ENCODE data around the gene HOXD12. TPM values are rescaled to one million over a fixed set of nuclear protein-coding genes. Genes with fewer than 3 reads are reported as not detected.

HOXD12 gene
- total RNA-seq, 6 experiments from 2014 or later = not detected

MicroRNAs encoded within 50 kb of the gene (microRNA counts, 767-probe panel; counts per million panel counts)
- microRNA hsa-miR-10b-5p = 237 counts per million

Small RNA genes lying within 50 kb of the gene (microRNA-seq; reads per million reads assigned to microRNA genes)
- gene MIR10B = 153 to 316 reads per million in 2 donors

Small RNA genes lying within 50 kb of the gene (small RNA-seq; reads per million reads assigned to genes)
- 2,584 to 4,957 reads per million in 2 experiments for gene MIR10B

Other genes starting within 250 kb of the HOXD12 start
- gene LNPK, start 97.5 kb upstream of the HOXD12 start, total RNA-seq = 10 to 100 TPM; 12.9 to 30.7 (median 22.2) TPM
- gene EVX2, start 15.8 kb upstream of the HOXD12 start, total RNA-seq = not detected
- not detected for gene HOXD13, start 7.1 kb upstream of the HOXD12 start, total RNA-seq
- gene HOXD11, start 7.5 kb downstream of the HOXD12 start, total RNA-seq = not detected
- gene HOXD10, start 17.0 kb downstream of the HOXD12 start, total RNA-seq = not detected
- under 1 TPM in 1 of 6 experiments, not detected in 5; 0.25 TPM for gene HOXD9, start 22.9 kb downstream of the HOXD12 start, total RNA-seq
- under 1 TPM in 1 of 6 experiments, not detected in 5; 0.74 TPM for gene HOXD8, start 29.9 kb downstream of the HOXD12 start, total RNA-seq
- gene HOXD4, start 51.8 kb downstream of the HOXD12 start, total RNA-seq = not detected
- gene HOXD3, start 57.5 kb downstream of the HOXD12 start, total RNA-seq = not detected
- not detected for gene HOXD1, start 88.9 kb downstream of the HOXD12 start, total RNA-seq
- 10 to 100 TPM in 4 of 6 experiments, 1 to 10 TPM in 2; 7.7 to 29.3 (median 11.1) TPM for gene MTX2, start 169.6 kb downstream of the HOXD12 start, total RNA-seq